Fibroblast of mammary gland (primary cell): ENCODE results near the gene PCGF3.

Experiments used
- DNase-seq: peaks from one replicate; pipeline ENCODE4 v3.0.0-alpha.2; 2010; ENCODE audit warnings: low read depth
- H3K4me3 ChIP-seq: 2 replicates; pipeline ENCODE4 v1.5.1; 2011; ENCODE audit warnings: low read depth, mild to moderate bottlenecking, low read length, moderate library complexity; ENCODE audit not compliant: control insufficient read depth
- CTCF ChIP-seq: conservative IDR thresholded peaks from 2 replicates; pipeline ENCODE4 v1.5.1; 2011; ENCODE audit warnings: low read depth, low read length, inconsistent platforms; ENCODE audit not compliant: control insufficient read depth, insufficient read depth

The PCGF3 gene

DNA sequence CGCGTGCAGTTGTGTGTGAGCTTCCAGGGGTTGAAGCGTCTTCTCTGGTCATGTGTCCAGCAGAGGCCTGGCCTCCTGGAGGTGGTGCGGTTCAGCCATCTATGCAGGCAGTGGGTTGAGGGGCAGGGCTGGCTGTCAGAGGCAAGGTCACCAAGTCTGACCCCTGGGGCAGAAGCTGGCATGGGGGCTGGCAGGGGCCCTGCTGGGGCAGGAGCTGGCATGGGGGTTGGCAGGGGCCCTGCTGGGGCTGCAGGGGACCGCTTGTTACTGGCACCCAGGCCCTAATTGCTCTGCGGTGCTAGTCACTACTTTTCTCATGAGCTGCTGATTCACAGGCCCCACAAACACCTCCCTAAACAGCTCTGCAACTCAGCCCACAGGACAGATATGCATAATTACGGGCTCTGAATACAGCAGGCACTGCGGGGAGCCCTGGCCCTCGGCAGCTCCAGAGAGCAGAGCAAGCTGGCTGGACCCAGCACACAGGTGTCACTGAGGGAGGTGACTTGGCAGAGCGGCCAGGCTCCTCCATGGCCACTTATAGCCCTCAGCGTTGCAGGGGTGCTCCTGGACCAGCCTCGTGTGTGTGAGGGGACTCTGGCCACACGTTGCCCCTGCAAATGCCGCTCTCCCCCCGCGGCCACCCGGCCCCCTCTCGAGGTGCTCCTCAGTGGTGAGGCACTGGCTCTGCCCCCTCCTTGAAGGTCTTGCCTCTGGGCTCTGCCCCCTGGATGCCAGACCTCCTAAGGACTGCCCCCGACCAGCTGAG is 87.6 kb downstream of the PCGF3 start:
- TF ChIP-seq CTCF, result no peak
- H3K4me3 ChIP-seq, result no peak overlapping the region
- no peak for DNase-seq

GRCh38 chr4:793941-794621 is 88.4 kb downstream of the PCGF3 start:
- no peak overlapping the region for H3K4me3 ChIP-seq
- DNase-seq, result no peak
- no peak for TF ChIP-seq CTCF

DNA sequence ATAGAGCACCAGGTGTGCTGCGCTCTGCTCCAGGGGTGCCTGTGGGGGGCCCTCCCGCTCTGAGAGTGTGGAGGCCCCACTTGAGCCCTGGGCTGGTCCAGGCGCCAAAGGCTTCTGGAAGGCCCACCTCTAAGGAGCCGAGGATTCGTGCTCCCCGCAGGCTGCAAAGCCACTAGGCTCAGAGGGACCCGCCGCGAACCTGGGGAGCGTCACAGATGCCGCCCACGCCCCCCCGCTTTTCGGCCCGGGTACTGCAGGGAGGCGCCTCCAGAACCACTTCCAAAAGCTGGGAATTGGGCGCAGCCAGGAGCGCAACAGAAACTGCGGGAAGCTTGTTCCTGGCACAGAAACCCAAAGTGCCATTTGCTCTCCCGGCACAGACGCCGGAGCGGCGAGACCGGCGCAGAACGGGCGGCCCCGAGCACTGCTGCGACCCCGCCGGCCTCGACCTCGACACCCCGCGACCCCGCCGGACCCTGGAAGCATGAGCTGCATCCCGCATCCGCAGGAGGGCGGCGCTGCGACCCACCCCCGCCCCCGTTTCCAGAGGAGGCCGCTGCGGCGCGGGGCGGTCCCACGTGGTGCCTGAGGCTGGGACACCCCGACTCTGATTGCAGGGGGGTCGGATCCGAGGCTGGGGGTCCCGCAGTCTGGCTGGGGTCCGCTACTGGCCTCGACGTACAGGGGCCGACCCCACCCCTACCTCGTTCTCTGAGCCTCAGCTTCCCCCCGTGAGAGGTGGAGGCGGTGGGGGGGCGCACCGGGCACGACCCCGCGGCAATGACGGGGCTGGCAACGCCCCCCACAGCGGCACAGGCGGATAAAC is 89.5 kb downstream of the PCGF3 start:
- DNase-seq, result no peak
- H3K4me3 ChIP-seq, result no peak overlapping the region
- TF ChIP-seq CTCF, result no peak

DNA sequence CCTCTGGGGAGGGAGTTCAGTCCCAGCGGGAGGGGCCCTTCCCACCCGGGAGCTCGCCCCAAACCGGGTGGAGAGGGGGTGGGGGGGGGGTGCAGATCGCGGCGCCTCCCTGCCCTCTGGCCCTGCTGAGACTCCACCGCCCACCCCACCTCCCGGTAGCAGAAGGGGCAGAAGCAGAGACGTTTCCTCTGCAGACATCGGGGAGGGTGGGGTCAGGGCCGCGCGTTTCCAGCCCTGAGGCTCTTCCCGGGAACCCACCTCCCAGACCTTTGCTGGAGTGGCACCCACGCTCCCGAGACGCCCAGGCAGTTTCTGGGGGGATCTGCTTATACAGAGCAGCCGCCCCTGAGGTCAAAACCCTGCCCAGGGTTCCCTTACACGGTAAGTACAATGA is 90.1 kb downstream of the PCGF3 start:
- no peak for TF ChIP-seq CTCF
- DNase-seq, result no peak
- H3K4me3 ChIP-seq, result no peak overlapping the region

- no peak overlapping the region for H3K4me3 ChIP-seq
- TF ChIP-seq CTCF, result no peak
- DNase-seq, result no peak
Observed at GRCh38 chr4:796206-796605, 90.6 kb downstream of the PCGF3 start.

DNA sequence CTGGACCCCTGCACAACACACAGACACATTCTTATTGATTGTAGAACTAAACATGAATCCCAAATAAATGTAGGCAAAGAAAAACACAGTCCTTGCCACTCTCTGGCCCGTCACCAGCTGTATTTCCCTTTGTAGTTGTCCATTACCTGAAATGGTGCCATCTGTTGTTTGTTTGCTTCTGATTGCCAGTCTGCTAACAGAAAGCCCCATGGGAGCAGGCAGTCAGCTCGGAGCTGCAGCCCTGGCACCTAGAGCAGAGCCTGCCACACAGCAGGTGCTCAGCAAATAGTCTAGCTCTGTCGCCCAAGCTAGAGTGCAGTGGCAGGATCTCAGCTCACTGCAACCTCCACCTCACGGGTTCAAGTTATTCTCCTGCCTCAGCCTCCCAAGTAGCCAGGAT is 91.4 kb downstream of the PCGF3 start:
- DNase-seq, result no peak
- H3K4me3 ChIP-seq, result no peak overlapping the region
- no peak for TF ChIP-seq CTCF
